ENCODE results near the gene DLGAP1. TPM values are rescaled to one million over a fixed set of nuclear protein-coding genes. Genes with fewer than 3 reads are reported as not detected.

The DLGAP1 gene
- total RNA-seq, 1 donor from 2014 or later, result 3.2 TPM

DNA sequence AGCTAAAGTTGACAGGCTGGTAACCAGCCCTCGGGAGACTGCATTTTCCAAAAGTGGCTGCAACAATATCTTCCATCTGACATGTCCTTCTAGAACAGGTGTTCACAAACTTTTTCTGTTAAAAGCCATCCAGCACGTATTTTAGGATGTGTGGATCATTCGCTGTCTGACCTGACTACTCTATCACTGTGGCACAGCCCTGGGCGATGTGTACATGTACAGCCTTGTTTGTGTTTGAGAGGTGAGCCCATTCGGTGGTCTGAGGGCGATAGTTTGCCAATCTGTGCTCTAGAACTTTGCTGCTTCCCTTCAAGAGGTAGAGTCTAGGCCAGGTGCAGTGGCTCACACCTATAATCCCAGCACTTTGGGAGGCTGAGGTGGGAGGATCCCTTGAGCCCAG is 839.0 kb downstream of the DLGAP1 start:
- Histone ChIP-seq H3K36me3 (no peaks in the 10 kb centered on the region), H3K4me1 (no peaks in the 10 kb centered on the region), H3K4me3 (no peak overlapping the region), H3K9me3 (no peaks in the 10 kb centered on the region), H3K27me3 (no peaks in the 10 kb centered on the region), H3K27ac (no peak overlapping the region)
- TF ChIP-seq POLR2AphosphoS5 (IDR thresholded peaks at IDR 0.05; ENCODE audit: insufficient read depth in 1 of 2, low read depth in 1 of 2), result no peak
- TF ChIP-seq, protein P1, sequence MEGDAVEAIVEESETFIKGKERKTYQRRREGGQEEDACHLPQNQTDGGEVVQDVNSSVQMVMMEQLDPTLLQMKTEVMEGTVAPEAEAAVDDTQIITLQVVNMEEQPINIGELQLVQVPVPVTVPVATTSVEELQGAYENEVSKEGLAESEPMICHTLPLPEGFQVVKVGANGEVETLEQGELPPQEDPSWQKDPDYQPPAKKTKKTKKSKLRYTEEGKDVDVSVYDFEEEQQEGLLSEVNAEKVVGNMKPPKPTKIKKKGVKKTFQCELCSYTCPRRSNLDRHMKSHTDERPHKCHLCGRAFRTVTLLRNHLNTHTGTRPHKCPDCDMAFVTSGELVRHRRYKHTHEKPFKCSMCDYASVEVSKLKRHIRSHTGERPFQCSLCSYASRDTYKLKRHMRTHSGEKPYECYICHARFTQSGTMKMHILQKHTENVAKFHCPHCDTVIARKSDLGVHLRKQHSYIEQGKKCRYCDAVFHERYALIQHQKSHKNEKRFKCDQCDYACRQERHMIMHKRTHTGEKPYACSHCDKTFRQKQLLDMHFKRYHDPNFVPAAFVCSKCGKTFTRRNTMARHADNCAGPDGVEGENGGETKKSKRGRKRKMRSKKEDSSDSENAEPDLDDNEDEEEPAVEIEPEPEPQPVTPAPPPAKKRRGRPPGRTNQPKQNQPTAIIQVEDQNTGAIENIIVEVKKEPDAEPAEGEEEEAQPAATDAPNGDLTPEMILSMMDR (IDR thresholded peaks at IDR 0.05), result no peak
- TF ChIP-seq POLR2A (IDR thresholded peaks at IDR 0.05), result no peak
- intact Hi-C loops (cut with DNase I), result no loop called here
- no peak for DNase-seq (ENCODE audit: extremely low spot score in 2 of 2)

DNA sequence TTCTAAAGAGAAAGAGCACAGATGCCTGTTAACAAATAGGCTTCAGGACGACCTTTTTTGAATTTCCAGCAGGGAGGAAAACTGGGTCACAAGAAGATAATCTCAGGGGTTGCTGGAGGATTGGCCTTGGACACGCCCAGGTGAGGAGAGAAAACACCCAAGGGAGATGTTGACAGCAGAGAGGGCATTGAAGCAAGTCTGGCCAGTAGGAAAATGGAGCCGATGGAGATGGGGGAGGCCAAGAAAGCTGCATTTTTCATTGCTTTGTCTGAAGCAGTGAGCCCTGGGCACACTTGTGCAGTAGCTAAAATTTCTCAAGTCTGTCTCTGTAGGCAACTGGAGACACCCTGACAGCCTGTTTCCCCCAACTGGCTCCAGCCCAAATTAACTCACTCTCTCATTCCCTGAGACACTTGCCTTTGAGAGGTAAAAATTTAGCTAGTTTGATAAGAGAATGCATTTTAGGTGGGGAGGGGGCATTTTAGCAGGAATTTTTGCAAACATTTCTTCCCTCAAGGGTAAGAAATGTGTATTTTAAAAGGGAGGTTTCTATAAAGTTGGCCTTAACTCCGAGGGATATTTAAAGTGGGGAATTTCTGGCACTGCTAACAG is 839.6 kb downstream of the DLGAP1 start:
- no peaks in the 10 kb centered on the region for H3K9me3 ChIP-seq
- DNase-seq (ENCODE audit: extremely low spot score in 2 of 2), result no peak
- H3K36me3 ChIP-seq, result no peaks in the 10 kb centered on the region
- H3K27ac ChIP-seq, result no peak overlapping the region
- TF ChIP-seq, protein P1 (IDR thresholded peaks at IDR 0.05), result no peak
- TF ChIP-seq POLR2AphosphoS5 (IDR thresholded peaks at IDR 0.05; ENCODE audit: insufficient read depth in 1 of 2, low read depth in 1 of 2), result no peak
- H3K27me3 ChIP-seq, result no peaks in the 10 kb centered on the region
- H3K4me3 ChIP-seq, result no peak overlapping the region
- intact Hi-C loops (cut with DNase I), result no loop called here
- H3K4me1 ChIP-seq, result no peaks in the 10 kb centered on the region

DNA sequence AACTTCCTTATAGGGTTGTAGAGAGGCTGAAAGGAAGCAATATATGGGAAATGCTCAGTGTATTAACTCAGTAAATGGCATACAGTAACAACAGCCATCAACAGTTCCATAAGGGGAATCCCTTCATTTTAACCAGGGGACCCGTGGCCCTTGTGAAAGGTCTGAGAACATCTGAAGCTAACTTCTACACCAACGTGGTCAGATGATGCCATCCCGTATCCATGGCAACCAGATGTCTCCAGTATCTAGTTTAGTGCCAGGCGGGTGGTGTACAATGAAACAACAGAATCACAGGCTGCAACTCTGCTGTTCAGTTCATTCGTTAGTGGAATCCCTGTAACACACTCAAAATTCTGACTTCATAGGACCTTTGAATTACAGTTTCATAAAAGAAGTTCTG is 842.8 kb downstream of the DLGAP1 start:
- TF ChIP-seq POLR2AphosphoS5 (IDR thresholded peaks at IDR 0.05; ENCODE audit: insufficient read depth in 1 of 2, low read depth in 1 of 2) (no peak), POLR2A (IDR thresholded peaks at IDR 0.05) (no peak)
- TF ChIP-seq, protein P1 (IDR thresholded peaks at IDR 0.05), result no peak
- no peak for DNase-seq (ENCODE audit: extremely low spot score in 2 of 2)
- no peaks in the 10 kb centered on the region for H3K36me3 ChIP-seq
- H3K27me3 ChIP-seq, result no peaks in the 10 kb centered on the region
- H3K4me3 ChIP-seq, result no peak overlapping the region
- H3K9me3 ChIP-seq, result no peaks in the 10 kb centered on the region
- H3K4me1 ChIP-seq, result no peaks in the 10 kb centered on the region
- no peak overlapping the region for H3K27ac ChIP-seq
- intact Hi-C loops (cut with DNase I), result no loop called here

DNA sequence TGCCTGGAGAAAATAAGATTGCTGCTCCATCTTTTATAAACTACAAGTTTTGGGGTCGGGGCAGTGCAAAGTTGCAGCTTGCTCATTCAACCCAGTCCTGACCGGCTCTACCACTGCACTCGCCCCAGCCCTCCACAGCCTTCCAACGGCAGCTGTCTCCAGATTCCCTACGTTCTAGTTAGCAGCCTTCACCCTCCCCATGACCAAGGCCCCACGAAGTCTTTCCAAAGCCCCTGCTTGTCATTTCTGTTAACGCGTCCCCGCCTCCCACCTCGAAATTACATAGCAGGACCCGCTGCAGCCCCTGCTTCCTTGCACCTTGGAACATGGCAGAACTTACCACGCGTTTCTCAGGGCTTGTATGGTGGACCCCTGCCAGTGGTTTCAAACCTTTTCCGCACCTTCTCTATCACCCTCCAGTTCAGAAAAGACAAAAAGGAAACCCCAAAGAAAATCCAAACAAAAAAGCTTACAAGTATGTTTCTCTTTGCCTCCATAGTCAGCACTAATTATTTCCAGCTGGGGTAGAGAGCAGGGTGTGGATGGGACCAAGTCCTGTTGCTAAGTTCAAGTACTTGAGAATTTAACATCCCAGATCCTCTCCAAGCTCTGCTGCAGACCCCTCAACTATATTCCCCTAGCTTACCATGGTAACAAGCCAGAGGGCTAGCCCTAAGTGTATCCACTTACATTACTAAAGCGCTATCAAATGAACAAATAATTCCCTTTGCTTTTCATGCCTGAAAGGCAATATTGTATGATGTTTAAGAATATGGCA is 843.6 kb downstream of the DLGAP1 start:
- H3K9me3 ChIP-seq, result no peaks in the 10 kb centered on the region

More for the DNA sequence above, 843.6 kb downstream of the DLGAP1 start:
- H3K36me3 ChIP-seq, result no peaks in the 10 kb centered on the region
- intact Hi-C loops (cut with DNase I), result no loop called here
- TF ChIP-seq POLR2AphosphoS5 (IDR thresholded peaks at IDR 0.05; ENCODE audit: insufficient read depth in 1 of 2, low read depth in 1 of 2), result no peak
- no peak for TF ChIP-seq POLR2A (IDR thresholded peaks at IDR 0.05)
- TF ChIP-seq, protein P1 (IDR thresholded peaks at IDR 0.05), result no peak
- H3K4me3 ChIP-seq, result no peak overlapping the region
- no peak for DNase-seq (ENCODE audit: extremely low spot score in 2 of 2)
- H3K27me3 ChIP-seq, result no peaks in the 10 kb centered on the region
- H3K4me1 ChIP-seq, result peaks cover 6% of the 10 kb centered on the region
- H3K27ac ChIP-seq, result no peak overlapping the region
